Suprapubic skin (tissue), 4 donors: ENCODE data around the gene AP2A1.

Source experiments
- CTCF ChIP-seq, 2 donors: fragments of 200-600 bp in 1 of 2; fragments of 450-650 bp in 1 of 2; sonication (generic) in 1 of 2; IDR thresholded peaks; one replicate each; pipeline ENCODE4 v1.5.1; 2016 to 2019; ENCODE audit warnings: antibody characterized with exemption in 2 of 2, mild to moderate bottlenecking in 1 of 2, moderate library complexity in 1 of 2
- EP300 ChIP-seq: sonication (generic); formaldehyde crosslinking; IDR thresholded peaks from one replicate; pipeline ENCODE4 v1.6.1; 2017; ENCODE audit warnings: antibody characterized with exemption
- POLR2A ChIP-seq, 2 donors: fragments of 450-650 bp; IDR thresholded peaks; one replicate each; pipeline ENCODE4 v1.6.1; 2017; ENCODE audit warnings: antibody characterized with exemption in 2 of 2, mild to moderate bottlenecking in 2 of 2, moderate library complexity in 2 of 2
- POLR2AphosphoS5 ChIP-seq, 3 donors: sonication (generic); formaldehyde crosslinking; IDR thresholded peaks; one replicate each; pipeline ENCODE4 v1.6.1; 2017; ENCODE audit warnings: antibody characterized with exemption in 3 of 3

DNA sequence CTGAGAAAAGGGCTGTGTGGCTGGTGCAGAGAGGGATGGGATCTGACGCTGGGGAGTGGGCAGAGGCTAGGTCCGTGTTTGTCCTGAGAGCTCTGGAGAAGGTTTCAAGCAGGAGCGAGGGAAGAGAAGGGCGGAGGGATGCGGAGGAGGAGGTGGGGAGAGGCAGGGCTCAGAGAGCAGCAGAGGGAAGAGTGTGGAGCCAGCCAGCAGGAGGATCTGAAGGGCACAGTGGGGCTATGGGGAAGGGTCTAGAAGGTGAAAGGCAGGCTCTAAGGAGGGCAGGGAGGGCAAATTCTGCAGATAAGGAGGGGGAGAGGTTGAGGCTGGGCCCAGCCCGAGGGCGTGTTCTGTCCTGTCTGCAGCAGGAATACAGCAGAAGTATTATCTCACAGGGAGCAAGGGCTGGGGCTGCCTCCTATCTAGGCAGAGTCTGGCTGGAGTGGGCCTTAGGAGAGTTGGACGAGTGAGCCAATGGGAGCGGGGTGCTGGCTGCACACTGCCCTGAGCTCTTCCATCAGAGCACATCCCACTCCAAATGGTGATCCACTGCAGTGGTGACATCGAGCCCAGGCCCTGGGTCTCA lies 6.1 kb downstream of the AP2A1 start:
- TF ChIP-seq POLR2AphosphoS5 (IDR thresholded peaks at IDR 0.05) (no peak), POLR2A (IDR thresholded peaks at IDR 0.05) (no peak), CTCF (IDR thresholded peaks at IDR 0.05) (no peak), EP300 (no peak)
